Heart right ventricle (tissue), 16 donors: Measurements from ENCODE around the gene CSMD2. TPM values are rescaled to one million over a fixed set of nuclear protein-coding genes. Genes with fewer than 3 reads are reported as not detected.

ENCODE experiments used
- ATAC-seq, 8 donors: fragments of 200-7000 bp; cut with Tn5 transposase; one replicate each; pipeline ENCODE4 v1.9.1; 2020; ENCODE audit warnings: mild to moderate bottlenecking in 8 of 8, moderate library complexity in 8 of 8, moderate number of reproducible peaks in 1 of 8
- DNase-seq, 2 donors: peaks; one replicate each; pipeline ENCODE4 v3.0.0-alpha.2; 2020
- H3K27ac ChIP-seq, 10 donors: fragments of 200-600 bp; sonication (generic) in 2 of 10; one replicate each; pipeline versions ENCODE4 v1.5.0 to v1.8.0; 2020 to 2022; ENCODE audit warnings: mild to moderate bottlenecking in 3 of 10
- H3K27me3 ChIP-seq, 7 donors: fragments of 200-600 bp; one replicate each; pipeline ENCODE4 v1.8.0; 2021 to 2022; ENCODE audit warnings: mild to moderate bottlenecking in 2 of 7
- H3K36me3 ChIP-seq, 9 donors: fragments of 200-600 bp; sonication (generic) in 1 of 9; one replicate each; pipeline versions ENCODE4 v1.5.0 to v1.8.0; 2020 to 2022; ENCODE audit warnings: mild to moderate bottlenecking in 2 of 9
- H3K4me1 ChIP-seq, 9 donors: fragments of 200-600 bp; sonication (generic) in 1 of 9; one replicate each; pipeline versions ENCODE4 v1.5.0 to v1.8.0; 2020 to 2022; ENCODE audit warnings: mild to moderate bottlenecking in 4 of 9
- H3K4me3 ChIP-seq, 10 donors: fragments of 200-600 bp; sonication (generic) in 2 of 10; one replicate each; pipeline versions ENCODE4 v1.5.0 to v1.8.0; 2020 to 2022; ENCODE audit warnings: mild to moderate bottlenecking in 7 of 10, moderate library complexity in 2 of 10
- H3K9me3 ChIP-seq, 11 donors: fragments of 200-600 bp in 10 of 11; sonication (generic) in 2 of 11; one replicate each; pipeline versions ENCODE4 v1.5.0 to v1.8.0; 2013 to 2022; ENCODE audit warnings: mild to moderate bottlenecking in 2 of 11, control low read depth in 1 of 11, moderate library complexity in 1 of 11
- WGBS, 2 donors: extraction: QIAGEN DNeasy Blood & Tissue Kit; methylation state at CpG; one replicate each; pipeline ENCODE4 v1.1.7; 2013; ENCODE audit warnings: inconsistent platforms in 1 of 2; 5-methylcytosine and 5-hydroxymethylcytosine counted together
- intact Hi-C, 10 donors: fragments of 100-400 bp; cut with DNase I; formaldehyde crosslinking; loops; one replicate each; pipeline versions ENCODE4 v1.11.1 to v1.14.2; 2022
- polyA plus RNA-seq, 2 donors: library from polyadenylated mRNA; stranded (reverse); fragments of 200-250 nt; gene quantifications; one replicate each; pipeline ENCODE4 v1.2.3, GENCODE V29; 2013
- total RNA-seq, 10 donors: library from RNA; stranded (reverse); fragmentation: NEBNext Ultra II Directional in 3 of 10; extraction: Animal tissue kit (Norgen Biotek cat#: 25700) in 3 of 10; gene quantifications; one replicate each; pipeline versions ENCODE4 v1.2.1 to v1.2.4, GENCODE V29; 2021 to 2023
- TF ChIP-seq, protein P1 (sequence below), 9 donors: fragments of 200-600 bp; sonication (generic) in 2 of 9; IDR thresholded peaks; one replicate each; pipeline versions ENCODE4 v1.5.0 to v1.8.0; 2021 to 2022; ENCODE audit warnings: antibody characterized with exemption in 9 of 9, mild to moderate bottlenecking in 5 of 9, moderate library complexity in 1 of 9
- donor health status: Arrhythmogenic right ventricular cardiomyopathy.
- donor health status: ischemic (EF 13 %, LVEDD 7.1; RV severe dilation, severe dysfunction).
- donor health status: healthy with polysubstance abuse.
- donor health status: DM: no; HTN: yes; CAD: no.
- donor health status: DM: no; HTN: no; CAD: no.
- donor health status: ischemic (EF 25% LVEDD 6.9; RV normal size, moderate dysfunction).
- donor health status: ischemic (EF 25% LVEDD 5.7; RV mildly dilated, moderate dysfunction).
- donor health status: healthy.
- donor health status: DM: yes; HTN: yes; CAD: no.
- donor health status: Ischemic cardiomyopathy.
- donor health status: ischemic (EF 35%, LVEDD 5.7; RV mildly dilated, moderate dysfunction).
- donor health status: nonischemic (EF 11% LVEDD 7.7; RV severe dilation, severe dysfunction).
- donor health status: DM: yes; HTN: yes; CAD: no.
- donor health status: PGD.
- donor health status: ischemic (EF 29% LVEDD 5.4; RV normal size, mild dysfunction).
- donor health status: nonischemic (EF 23%, LVEDD 6.1; RV moderate dilation, normal function).

CSMD2 gene
- total and polyA plus RNA-seq, 12 donors, result 0.04 to 0.97 (median 0.14) TPM; not detected in 1

GRCh38 chr1:33607444-33608005 lies 557.5 kb downstream of the CSMD2 start:
- TF ChIP-seq, protein P1, sequence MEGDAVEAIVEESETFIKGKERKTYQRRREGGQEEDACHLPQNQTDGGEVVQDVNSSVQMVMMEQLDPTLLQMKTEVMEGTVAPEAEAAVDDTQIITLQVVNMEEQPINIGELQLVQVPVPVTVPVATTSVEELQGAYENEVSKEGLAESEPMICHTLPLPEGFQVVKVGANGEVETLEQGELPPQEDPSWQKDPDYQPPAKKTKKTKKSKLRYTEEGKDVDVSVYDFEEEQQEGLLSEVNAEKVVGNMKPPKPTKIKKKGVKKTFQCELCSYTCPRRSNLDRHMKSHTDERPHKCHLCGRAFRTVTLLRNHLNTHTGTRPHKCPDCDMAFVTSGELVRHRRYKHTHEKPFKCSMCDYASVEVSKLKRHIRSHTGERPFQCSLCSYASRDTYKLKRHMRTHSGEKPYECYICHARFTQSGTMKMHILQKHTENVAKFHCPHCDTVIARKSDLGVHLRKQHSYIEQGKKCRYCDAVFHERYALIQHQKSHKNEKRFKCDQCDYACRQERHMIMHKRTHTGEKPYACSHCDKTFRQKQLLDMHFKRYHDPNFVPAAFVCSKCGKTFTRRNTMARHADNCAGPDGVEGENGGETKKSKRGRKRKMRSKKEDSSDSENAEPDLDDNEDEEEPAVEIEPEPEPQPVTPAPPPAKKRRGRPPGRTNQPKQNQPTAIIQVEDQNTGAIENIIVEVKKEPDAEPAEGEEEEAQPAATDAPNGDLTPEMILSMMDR (IDR thresholded peaks at IDR 0.05), result no peak
- Histone ChIP-seq H3K9me3 (no peaks in the 10 kb centered on the region), H3K27ac (peak overlapping the region in 2 of 10 donors; percentile 72 to 79), H3K27me3 (no peaks in the 10 kb centered on the region), H3K36me3 (no peaks in the 10 kb centered on the region), H3K4me3 (no peak overlapping the region), H3K4me1 (peaks cover 0 to 46% (median 13%) of the 10 kb centered on the region in 9 donors)
- ATAC-seq (no peak), DNase-seq (no peak)
- intact Hi-C loops, result loop anchor here in 2 of 10 donors (2.0 to 5.0 kb wide), 2 partner anchors 33 to 35 kb away; no protein-coding TSS in a partner anchor
- 88 to 89% methylated on average over 12 of the region's 12 CpGs for WGBS, 2 donors

DNA sequence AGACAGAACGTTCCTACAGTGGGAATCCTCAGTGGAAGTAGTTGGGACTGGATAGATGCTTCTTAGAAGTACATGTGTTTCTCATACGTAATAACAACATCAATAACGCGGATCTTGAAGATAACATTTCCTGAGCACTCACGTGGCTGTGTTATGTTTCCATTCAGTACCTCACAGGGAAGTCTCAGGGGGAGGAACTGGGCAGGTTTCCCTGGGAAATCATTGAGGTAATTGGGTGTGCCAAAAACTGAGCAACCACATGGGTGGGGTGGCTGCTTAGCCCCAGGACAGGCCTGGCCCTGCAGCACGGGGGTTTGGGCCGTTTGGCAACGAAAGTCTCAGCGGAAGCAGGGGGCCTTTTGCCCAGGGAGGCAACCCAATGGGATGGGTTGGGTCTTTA lies 558.8 kb downstream of the CSMD2 start:
- TF ChIP-seq, protein P1 (IDR thresholded peaks at IDR 0.05), result no peak
- Histone ChIP-seq H3K36me3 (no peaks in the 10 kb centered on the region), H3K4me1 (peaks cover 0 to 44% (median 13%) of the 10 kb centered on the region in 9 donors), H3K4me3 (no peak overlapping the region), H3K27ac (peak overlapping the region in 8 of 10 donors; percentile 29 to 79 (median 69)), H3K27me3 (no peaks in the 10 kb centered on the region), H3K9me3 (no peaks in the 10 kb centered on the region)
- ATAC-seq (peak; percentile 56 to 93 (median 76)), DNase-seq (peak; percentile 33 to 75)
- intact Hi-C loops, result loop anchor here in 2 of 10 donors (2.0 to 5.0 kb wide), 2 partner anchors 31 to 34 kb away; no protein-coding TSS in a partner anchor
- WGBS, 2 donors, result 56 to 60% methylated on average over 9 of the region's 9 CpGs

- DNase-seq, result no peak
- H3K4me3 ChIP-seq, result no peak overlapping the region
- no peak overlapping the region for H3K27ac ChIP-seq
- intact Hi-C loops, result no loop called here
- 90 to 93% methylated on average over 9 of the region's 9 CpGs for WGBS, 2 donors
- H3K27me3 ChIP-seq, result no peaks in the 10 kb centered on the region
- no peaks in the 10 kb centered on the region for H3K9me3 ChIP-seq
- no peak for ATAC-seq
- H3K36me3 ChIP-seq, result no peaks in the 10 kb centered on the region
- TF ChIP-seq, protein P1 (IDR thresholded peaks at IDR 0.05), result no peak
- H3K4me1 ChIP-seq, result peaks cover 0 to 31% (median 11%) of the 10 kb centered on the region in 9 donors
Measured at GRCh38 chr1:33602271-33602670, 562.8 kb downstream of the CSMD2 start.

GRCh38 chr1:33601751-33602150 lies 563.3 kb downstream of the CSMD2 start:
- no peak overlapping the region for H3K4me3 ChIP-seq
- no peak overlapping the region for H3K27ac ChIP-seq
- no peaks in the 10 kb centered on the region for H3K36me3 ChIP-seq
- DNase-seq, result no peak
- H3K9me3 ChIP-seq, result no peaks in the 10 kb centered on the region
- intact Hi-C loops, result no loop called here
- no peaks in the 10 kb centered on the region for H3K27me3 ChIP-seq
- 84 to 86% methylated on average over 2 of the region's 2 CpGs for WGBS, 2 donors
- ATAC-seq, result no peak
- H3K4me1 ChIP-seq, result peaks cover 0 to 26% (median 6%) of the 10 kb centered on the region in 9 donors
- TF ChIP-seq, protein P1 (IDR thresholded peaks at IDR 0.05), result no peak
